Measurements from ENCODE around the gene ACTR6.

The ACTR6 gene

GRCh38 chr12:100266835-100267602, 66.4 kb downstream of the ACTR6 start, which contains the start of the genes DEPDC4 and SCYL2:
TSS of gene DEPDC4 (minus strand) at chr12:100267079. CDS start at chr12:100267076, 3 bp downstream.
TSS of gene SCYL2 (plus strand) at chr12:100267177. CDS start at chr12:100282971, 15,794 bp downstream.
- peak; percentile 87 for DNase-seq (ENCODE audit: low read depth)

GRCh38 chr12:100267603-100268281, 67.1 kb downstream of the ACTR6 start:
- peak; percentile 6 for DNase-seq (ENCODE audit: low read depth)

GRCh38 chr12:100268835-100269564, 68.4 kb downstream of the ACTR6 start:
- DNase-seq (ENCODE audit: low read depth) = no peak

- DNase-seq (ENCODE audit: low read depth) = no peak
Observed at GRCh38 chr12:100273782-100274181, 73.2 kb downstream of the ACTR6 start.
